Stimulated activated CD8-positive, alpha-beta memory T cell treated with anti-CD3 and anti-CD28 coated beads, Interleukin-4, amount 100 ng/mL, for 48 hours (primary cell): ENCODE data around the gene TRUB2.

Experiments used
- DNase-seq: peaks from one replicate; pipeline ENCODE4 v3.0.0-alpha.2; 2020

The TRUB2 gene, protein sequence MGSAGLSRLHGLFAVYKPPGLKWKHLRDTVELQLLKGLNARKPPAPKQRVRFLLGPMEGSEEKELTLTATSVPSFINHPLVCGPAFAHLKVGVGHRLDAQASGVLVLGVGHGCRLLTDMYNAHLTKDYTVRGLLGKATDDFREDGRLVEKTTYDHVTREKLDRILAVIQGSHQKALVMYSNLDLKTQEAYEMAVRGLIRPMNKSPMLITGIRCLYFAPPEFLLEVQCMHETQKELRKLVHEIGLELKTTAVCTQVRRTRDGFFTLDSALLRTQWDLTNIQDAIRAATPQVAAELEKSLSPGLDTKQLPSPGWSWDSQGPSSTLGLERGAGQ

DNA sequence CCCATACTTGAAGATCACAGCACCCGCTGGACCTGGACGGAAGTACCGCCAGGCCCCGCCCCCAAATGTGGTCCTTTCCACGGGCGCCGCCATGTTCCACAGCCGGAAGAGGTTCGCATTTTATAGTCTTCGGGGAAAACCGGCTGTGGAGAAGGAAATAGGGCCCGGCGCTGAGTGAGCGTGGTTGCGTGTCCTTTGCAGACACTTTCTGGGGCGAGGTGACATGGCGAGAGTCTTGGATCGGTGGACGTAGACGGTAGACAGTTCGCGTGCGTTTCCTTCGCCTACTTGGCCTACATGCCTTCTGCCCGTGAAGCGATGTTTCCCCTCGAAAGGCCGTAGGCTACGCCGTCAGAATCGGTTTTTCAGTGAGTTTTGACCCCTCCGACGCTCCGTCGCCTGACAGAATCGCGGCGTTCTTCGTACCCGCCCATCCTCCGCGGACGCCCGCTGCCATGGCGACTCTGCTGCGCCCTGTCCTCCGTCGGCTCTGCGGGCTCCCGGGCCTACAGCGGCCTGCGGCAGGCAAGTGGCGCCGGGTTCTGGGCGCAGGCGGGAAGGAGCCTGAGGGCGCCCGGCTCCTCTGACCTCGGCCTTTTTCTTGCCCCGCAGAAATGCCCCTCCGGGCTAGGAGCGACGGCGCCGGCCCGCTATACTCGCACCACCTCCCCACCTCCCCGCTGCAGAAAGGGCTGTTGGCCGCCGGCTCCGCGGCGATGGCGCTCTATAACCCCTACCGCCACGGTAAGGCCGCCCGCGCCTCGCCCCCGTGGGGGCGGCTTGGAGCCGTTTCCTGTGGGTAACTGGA lies at the start of gene TRUB2, which contains the start of gene COQ4:
Gene TRUB2, minus strand, starts transcription at position 44 of the 808 bp plus-strand sequence. Its CDS starts 39 bp downstream, at position 5.
Gene COQ4, plus strand, starts transcription at position 436 of the 808 bp plus-strand sequence. Its CDS starts 20 bp downstream, at position 456.
- DNase-seq, result peak; percentile 94

DNA sequence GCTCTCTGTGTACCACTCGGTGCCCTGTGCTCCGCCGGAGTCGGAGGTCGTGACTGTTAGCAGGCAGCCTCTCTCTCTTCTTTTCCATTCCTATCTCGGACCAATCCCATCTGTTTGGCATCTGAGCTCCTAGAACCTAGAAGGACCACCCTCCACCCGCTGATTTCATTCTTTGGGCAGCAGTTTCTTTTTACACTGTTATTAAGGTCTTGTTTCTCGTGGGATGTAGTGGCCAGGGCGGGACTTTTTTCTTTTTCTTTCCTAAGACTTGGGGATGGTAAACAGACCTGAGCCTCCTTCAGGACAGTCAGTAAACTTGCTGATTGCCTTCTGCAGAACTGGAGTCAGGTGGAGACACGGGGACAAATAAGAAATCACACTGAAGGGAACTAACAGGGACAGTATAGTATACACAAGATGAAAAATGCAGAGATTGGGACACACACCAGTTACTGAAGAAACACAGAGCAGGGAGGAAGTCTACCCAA lies 49.4 kb upstream of the TRUB2 start:
- DNase-seq, result no peak

DNA sequence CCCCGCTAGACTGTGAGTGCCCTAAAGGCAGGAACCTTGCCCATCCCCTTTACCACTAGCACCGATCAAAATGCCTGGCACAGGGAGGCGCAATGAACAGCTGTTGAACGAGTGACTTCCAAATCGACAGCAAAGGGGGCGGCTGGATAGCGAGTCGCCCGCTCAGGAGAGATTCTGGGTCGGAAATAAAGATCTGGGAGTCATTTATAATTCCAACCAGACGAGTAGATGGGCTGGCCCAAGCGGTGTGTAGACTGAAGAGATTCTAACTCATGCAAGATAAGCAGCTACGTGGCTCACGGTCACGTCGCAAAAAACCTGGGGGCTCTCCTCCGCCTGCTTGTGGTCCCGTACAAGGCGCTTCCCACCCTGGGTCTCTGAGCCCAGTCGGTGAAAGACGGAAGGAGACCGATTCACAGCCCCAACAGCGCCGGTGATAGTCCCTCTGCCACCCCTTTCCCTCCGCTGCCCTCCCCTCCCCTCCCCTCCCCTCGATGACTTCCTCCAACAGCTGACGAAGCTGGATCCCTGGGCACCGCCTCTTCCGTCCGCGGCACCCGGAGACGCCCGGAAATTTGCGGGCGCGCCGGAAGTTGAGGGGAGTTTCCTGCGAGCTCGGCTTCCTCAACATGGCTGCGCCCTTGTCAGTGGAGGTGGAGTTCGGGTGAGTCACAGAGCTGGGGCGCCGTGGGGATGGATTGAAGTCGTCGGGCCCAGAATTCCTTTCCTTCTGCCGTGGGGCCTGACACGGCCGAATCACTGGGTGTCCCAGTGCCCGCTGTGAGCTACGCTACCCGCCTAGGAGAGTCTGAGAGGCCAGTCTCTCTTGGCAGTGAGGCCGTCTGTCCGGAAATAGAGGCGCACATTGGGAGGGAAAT lies 48.7 kb upstream of the TRUB2 start, which contains the start of gene URM1:
Gene URM1, plus strand, starts transcription at position 623 of the 878 bp plus-strand sequence. Its CDS starts 7 bp downstream, at position 630.
- peak; percentile 95 for DNase-seq

DNA sequence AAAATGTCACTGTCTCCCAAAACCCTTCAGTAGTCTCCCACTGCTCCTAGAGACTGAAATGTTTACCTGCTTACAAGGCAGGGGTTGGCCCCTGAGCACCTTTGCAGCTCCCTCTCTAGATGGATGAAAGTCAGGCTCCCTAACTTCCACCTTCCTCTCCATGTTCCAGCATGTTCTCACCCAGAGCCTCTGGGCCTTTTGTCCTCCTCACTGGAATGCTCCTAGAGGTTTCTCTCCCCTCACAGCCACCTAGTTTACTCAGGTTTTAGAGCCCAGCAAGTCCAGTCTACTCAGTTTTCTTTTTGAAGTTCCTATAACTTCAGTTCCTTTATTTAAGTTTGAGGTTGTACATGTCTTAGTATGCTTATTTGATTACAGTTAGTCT lies 48.1 kb upstream of the TRUB2 start:
- DNase-seq, result no peak

DNA sequence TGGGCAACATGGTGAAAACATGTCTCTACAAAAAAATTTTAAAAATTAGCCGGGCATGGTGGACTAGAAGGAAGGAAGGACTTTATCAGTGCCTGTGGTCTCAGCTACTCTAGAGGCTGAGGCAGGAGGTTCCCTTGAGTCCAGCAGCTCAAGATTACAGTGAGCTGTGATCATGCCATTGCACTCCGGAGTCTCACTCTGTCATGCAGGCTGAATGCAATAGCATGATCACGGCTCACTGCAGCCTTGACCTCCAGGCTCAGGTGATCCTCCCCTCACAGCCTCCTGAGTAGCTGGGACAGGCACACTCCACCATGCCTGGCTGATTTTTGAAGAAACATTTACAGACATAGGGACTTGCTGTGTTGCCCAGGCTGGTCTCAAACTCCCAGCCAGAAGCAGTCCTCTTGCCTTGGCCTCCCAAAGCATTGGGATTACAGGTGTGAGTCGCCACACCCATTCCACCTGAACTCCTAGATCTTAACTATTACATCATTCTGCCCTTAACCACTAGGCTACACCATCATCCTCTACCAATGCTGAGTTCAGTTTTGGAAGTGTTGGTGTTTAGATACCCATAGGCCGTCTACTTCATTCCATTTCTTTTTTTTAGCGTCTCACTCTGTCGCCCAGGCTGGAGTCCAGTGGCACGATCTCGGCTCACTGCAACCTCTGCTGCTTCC lies 46.9 kb upstream of the TRUB2 start:
- no peak for DNase-seq

DNA sequence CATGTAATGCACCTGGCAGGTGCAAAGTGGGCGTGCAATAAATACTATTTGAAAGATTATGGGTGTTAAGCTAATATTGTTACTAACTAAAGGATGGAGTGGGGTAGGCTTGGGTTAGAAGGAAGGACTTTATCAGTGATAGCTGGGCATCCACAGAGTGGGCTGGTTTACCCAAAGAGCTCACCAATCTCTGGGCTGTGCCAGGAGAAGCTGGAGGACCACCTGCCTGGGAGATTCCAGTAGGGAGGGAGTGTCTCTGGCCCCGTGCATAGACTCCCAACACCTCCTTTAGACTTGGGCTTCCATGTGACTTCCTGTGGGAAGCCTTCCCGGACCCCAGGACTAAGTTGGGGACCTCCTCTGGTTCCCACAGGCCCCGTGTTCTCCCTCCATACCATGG lies 43.3 kb upstream of the TRUB2 start:
- DNase-seq, result no peak

DNA sequence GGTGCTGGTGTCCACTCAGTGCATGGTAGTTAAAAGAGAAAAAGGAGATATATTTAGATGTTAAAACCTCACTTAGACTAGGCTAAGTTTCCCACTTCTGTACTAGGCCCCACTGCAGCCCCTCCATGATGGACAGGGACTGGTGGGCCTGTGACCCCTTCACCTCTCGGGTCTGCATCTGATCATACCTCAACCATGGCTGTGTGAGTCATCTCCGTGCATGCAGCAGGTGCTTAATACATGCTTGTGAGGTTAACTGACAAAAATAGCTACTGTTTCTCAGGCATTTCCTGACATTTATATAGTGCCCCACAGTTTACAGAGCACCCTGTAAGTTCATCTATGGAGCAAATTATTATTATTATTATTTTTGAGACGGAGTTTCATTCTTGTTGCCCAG lies 40.5 kb upstream of the TRUB2 start:
- DNase-seq, result no peak

DNA sequence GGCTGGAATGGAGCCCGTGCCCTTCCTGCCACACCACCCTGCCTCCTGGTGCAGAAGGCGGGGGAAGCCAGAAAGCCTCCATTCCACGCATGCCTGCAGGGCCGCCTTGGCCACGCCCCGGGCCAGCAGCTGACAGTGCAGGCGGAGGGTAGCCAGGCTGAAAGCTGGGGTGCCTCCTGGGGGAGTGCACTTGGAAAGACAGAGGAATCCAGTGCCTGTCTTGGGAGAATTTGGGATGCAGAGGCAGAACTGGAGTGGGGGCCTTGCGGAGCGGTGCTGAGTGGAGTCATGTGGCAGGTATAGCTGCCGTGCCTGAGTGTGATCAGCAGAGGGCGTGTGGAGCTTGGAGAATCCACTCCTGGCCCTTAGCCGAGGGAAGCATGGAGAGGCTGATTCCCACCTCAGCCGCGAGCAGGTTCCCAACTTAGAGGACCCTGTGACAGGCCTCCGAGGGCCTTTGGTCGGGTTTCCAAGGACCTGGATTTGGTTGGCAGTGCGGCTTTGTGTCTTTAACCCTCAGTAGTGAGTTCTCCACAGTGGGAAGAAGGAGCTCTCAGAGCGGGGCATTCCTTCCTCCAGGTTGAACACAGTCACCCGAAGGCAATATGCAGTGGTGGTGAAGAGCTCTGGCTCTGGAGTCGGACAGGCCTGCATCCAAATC lies 39.9 kb upstream of the TRUB2 start:
- peak; percentile 77 for DNase-seq

DNA sequence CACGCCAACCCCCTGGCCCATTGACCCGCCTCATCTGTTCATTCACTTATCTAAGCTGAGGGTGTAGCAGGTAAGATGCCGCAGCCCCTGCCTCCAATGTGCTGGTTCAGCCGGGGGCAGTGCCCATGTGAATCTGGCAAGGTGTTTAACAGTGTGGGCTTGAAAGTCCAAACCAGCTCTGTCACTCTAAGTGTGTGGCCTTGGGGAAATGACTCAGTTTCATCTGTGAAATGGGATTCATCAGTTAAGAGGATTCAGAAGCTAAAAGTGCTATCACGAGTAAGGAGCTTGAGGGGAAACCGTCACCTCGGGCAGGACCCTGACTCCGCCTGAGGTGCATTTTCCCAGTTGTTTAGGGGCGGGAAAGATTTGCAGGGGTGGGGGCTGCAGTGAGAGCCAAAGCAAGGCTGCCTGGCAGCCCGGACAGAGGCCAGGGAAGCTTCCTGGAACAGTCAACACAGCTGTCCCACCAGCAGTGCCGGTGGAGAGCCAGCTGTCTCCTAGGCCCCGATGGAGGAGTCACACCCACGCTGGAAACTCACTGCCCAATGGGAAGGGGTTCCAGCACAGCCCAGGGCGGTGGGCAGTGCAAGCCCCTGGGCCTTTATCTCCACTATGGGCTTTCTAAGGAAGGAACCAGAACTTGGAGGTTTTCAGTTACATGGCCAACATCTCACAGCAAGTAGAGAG lies 39.2 kb upstream of the TRUB2 start:
- DNase-seq, result no peak

DNA sequence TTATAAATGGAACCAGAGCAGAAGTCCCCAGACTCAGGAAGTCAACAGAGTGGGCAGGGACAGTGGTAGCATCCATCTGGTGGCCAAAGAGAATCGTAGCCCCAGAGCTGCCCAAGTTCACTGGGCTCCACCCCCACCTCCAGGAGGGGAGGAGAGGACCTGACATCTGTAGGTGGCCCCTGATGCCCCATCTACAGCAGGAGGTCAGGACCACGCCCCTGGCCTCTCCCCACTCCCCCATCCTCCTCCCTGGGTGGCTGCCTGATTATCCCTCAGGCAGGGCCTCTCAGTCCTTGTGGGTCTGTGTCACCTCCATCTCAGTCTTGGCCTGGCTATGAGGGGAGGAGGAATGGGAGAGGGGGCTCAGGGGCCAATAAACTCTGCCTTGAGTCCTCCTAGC lies 38.6 kb upstream of the TRUB2 start:
- no peak for DNase-seq

DNA sequence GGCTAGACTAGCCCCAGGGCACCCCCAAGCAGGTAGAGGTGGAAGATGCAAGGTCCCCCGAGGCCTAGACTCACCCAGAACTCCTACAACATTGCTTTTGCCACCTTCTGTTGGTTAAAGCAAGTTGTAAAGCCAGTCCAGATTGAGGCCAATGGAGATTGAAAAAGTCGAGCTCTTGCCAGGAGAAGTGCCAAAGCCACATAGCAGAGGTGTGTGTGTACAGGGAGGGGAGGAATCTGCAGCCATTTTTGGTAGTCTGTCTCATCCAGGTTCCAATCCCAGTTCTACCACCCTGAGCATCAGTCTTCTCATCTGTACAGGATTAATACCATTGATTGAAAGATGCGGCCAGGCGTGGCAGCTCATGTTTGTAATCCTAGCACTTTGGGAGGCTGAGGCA lies 36.6 kb upstream of the TRUB2 start:
- DNase-seq, result no peak

DNA sequence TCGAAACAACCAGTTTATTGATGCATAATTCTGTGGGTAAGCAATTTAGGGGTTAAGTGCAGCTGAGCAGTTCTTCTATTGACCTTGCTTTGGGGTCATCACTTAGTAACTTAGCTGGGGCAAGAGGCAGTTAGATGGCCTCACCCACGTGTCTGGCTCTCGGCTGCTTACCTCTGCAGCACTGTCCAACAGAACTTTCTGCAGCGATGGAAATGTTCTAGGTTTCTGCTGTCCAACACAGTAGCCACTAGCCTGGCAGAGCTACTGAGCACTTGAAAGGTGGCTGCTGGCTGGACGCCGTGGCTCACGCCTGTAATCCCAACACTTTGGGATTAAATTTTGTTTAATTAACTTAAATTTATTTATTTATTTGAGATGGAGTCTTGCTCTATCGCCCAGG lies 35.8 kb upstream of the TRUB2 start:
- no peak for DNase-seq

DNA sequence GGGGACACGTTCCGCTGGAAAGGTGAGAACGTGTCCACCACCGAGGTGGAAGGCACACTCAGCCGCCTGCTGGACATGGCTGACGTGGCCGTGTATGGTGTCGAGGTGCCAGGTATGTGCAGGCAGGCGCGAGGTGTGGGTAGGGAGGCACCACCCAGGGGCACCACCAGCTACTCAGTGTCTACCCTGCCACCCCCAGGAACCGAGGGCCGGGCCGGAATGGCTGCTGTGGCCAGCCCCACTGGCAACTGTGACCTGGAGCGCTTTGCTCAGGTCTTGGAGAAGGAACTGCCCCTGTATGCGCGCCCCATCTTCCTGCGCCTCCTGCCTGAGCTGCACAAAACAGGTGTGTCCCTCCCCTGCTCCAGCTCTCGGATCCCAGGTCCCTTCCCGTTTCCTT lies 33.2 kb upstream of the TRUB2 start:
- no peak for DNase-seq

DNA sequence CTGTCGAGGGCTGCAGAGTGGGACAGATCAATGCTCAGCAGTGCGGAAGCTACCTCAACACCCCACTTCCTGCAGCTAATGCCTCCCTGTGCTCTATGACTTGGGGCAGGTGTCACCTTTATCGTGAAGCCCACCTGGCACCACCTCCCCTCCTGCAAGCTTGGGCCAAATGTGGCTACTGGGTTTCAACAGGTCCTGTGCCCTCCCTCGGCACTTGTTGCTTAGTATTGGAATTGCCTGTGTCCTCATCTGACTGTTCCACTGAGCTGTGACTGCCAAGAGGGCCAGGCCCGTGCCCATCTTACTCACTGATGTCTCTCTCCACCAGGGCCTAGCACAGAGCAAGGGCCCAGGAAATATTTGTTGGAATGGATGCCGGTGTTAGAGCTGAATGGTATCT lies 27.5 kb upstream of the TRUB2 start:
- no peak for DNase-seq

DNA sequence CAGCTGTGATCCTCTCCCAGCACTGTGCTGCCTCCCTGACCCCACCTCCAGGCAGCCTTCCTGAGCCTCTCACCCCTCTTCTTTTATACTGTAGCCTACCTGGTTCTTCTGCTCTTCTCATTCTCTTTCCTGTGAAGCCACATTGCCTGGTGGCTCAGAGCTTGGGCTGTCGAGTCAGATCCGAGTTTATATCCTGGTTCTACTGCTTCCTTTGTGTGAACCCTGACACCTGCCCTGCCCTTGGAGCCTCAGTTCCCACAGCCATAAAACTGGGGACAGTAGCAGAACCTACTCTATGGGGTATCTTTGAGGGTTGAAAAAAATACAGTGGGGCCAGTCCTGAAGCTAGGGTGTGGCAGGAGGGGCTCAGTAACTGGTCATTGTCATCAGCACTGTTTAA lies 26.9 kb upstream of the TRUB2 start:
- no peak for DNase-seq

DNA sequence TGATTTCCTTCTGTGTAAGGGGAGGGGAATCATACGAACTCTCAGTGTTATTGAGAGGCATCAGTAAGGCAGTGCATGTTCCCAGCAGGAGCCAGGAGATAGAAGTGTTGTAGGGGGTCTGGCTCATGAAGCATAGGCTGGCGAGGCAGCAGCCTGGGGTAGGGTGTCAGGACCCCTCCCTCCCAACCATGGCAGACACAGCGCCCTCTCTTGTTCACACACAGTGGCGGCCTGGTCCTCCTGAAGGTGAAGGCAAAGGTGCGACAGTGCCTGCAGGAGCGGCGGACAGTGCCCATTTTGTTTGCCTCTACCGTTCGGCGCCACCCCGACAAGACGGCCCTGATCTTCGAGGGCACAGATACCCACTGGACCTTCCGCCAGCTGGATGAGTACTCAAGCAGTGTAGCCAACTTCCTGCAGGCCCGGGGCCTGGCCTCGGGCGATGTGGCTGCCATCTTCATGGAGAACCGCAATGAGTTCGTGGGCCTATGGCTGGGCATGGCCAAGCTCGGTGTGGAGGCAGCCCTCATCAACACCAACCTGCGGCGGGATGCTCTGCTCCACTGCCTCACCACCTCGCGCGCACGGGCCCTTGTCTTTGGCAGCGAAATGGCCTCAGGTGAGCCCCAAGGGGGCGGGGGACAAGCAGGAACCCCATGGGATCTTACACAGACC lies 22.8 kb upstream of the TRUB2 start:
- no peak for DNase-seq

DNA sequence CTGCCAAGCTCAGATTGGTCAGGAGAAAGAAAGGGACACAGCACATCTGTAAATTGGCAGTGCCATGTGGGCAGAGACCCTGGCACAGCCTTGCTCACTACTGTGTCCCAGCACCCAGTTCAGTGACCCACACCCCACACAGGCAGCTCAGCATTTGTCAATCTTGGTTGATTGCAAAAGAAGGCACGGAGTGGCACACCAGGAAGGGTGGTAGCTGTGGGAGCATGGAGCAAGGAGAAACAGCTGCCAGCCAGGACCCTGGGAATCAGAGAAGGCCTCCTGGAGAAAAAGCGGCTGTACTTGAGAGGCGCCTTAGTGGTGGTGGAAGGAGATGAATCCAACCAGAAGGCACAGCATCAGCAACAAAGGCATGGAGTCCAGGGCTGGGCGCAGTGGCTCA lies 21.6 kb upstream of the TRUB2 start:
- DNase-seq, result no peak

DNA sequence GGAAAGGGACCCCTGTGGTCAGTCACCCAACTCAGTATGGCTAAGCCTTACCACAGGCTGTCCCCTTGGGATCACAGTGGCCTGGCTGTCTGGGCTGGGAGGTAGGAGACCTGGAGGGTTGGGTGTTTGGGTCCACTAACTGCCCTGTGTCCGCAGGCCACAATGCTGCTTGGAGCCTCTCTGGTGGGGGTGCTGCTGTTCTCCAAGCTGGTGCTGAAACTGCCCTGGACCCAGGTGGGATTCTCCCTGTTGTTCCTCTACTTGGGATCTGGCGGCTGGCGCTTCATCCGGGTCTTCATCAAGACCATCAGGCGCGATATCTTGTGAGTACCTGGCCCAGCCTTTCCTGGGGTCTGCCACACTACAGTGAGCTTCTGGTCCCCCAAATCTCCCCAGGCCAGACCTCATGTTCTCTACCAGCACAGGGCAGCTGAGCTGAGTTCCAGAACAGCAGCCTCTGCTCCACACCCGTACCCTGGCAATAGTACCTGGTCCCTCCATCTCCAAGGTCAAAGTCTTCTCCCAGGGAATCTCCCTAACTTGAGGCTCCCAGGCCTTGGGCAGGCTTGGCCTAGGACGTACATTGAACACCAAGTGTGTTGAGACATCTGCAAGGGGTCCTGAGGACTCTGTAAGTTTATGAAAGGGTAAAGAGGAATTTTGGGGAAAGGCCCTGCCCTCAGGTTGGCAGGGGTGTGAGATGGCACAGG lies 20.9 kb upstream of the TRUB2 start:
- DNase-seq, result no peak

DNA sequence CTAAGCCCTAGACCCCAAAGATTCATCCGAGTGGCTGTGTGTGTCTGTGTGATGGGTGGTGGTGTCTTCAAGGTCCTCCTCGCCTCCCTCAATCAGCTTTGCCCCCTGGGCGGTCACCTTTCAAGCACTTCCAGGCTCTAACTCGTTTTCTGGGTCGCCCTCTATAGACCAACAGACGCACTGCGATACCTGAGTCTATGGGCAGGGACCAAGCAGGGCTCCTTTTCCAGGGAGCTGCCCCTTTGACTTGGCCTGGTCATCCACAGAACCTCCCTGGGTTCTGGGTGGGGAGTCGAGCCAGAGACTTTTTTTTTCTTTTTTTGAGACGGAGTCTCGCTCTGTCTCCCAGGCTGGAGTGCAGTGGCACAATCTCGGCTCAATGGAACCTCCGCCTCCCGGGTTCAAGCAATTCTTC lies 19.2 kb upstream of the TRUB2 start:
- DNase-seq, result peak; percentile 79
